ENCODE data around the gene PRF1.

GRCh38 chr10:70579234-70580002 is 23.1 kb downstream of the PRF1 start:
- TF ChIP-seq EZH2 (IDR thresholded peaks at IDR 0.05; ENCODE audit: low read length) (no peak), CTCF (optimal IDR thresholded peaks at IDR 0.05 in 1 of 3, IDR thresholded peaks at IDR 0.05 in 1 of 3, conservative IDR thresholded peaks at IDR 0.05 in 1 of 3; ENCODE audit: extremely low read depth in 1 of 3, insufficient read depth in 2 of 3, low read length in 3 of 3) (no peak)

Data from keratinocyte (primary cell).